GM20431 (cell line): ENCODE data around the gene AP2M1.

Source experiments
- in situ Hi-C: fragments of 300-500 bp; cut with MseI, MboI; formaldehyde crosslinking; loops from one replicate; pipeline ENCODE4 v1.15.0; 2020; ENCODE audit warnings: low sequenced_read_pairs; ENCODE audit not compliant: unreplicated experiment

AP2M1 gene

GRCh38 chr3:184209146-184209923 lies 34.7 kb downstream of the AP2M1 start:
- in situ Hi-C loops = no loop called here

GRCh38 chr3:184211297-184211696 lies 36.6 kb downstream of the AP2M1 start:
- in situ Hi-C loops = no loop called here

- in situ Hi-C loops = no loop called here
These were observed 37.1 kb downstream of the AP2M1 start for GRCh38 chr3:184211718-184212117.

GRCh38 chr3:184218814-184219213 lies 44.2 kb downstream of the AP2M1 start:
- in situ Hi-C loops = no loop called here

GRCh38 chr3:184222521-184222920 lies 47.9 kb downstream of the AP2M1 start:
- in situ Hi-C loops = no loop called here

- in situ Hi-C loops = no loop called here
These were observed 49.3 kb downstream of the AP2M1 start for GRCh38 chr3:184223946-184224345.

GRCh38 chr3:184227481-184227935 lies 52.9 kb downstream of the AP2M1 start:
- in situ Hi-C loops = loop anchor here (25.0 kb wide), 1 partner anchor 340 kb away; the partner anchor contains the start of gene PARL

- in situ Hi-C loops = loop anchor here (25.0 kb wide), 1 partner anchor 341 kb away; the partner anchor contains the start of gene PARL
These were observed 53.9 kb downstream of the AP2M1 start for GRCh38 chr3:184228376-184229137.

- in situ Hi-C loops = loop anchor here (25.0 kb wide), 1 partner anchor 342 kb away; the partner anchor contains the start of gene PARL
These were observed 54.9 kb downstream of the AP2M1 start, which contains the start of gene VWA5B2 for GRCh38 chr3:184229394-184230080. TSS of gene VWA5B2 (plus strand) at chr3:184229585. CDS start at chr3:184230529, 944 bp downstream.

GRCh38 chr3:184230081-184230602 lies 55.5 kb downstream of the AP2M1 start:
- in situ Hi-C loops = loop anchor here (25.0 kb wide), 1 partner anchor 343 kb away; the partner anchor contains the start of gene PARL

- in situ Hi-C loops = loop anchor here (25.0 kb wide), 1 partner anchor 344 kb away; the partner anchor contains the start of gene PARL
These were observed 56.2 kb downstream of the AP2M1 start for GRCh38 chr3:184230603-184231528.

- in situ Hi-C loops = loop anchor here (25.0 kb wide), 1 partner anchor 344 kb away; the partner anchor contains the start of gene PARL
These were observed 57.0 kb downstream of the AP2M1 start for GRCh38 chr3:184231671-184232070.

- in situ Hi-C loops = loop anchor here (25.0 kb wide), 1 partner anchor 346 kb away; the partner anchor contains the start of gene PARL
These were observed 58.6 kb downstream of the AP2M1 start for GRCh38 chr3:184233127-184233843.
